SK-N-MC (cell line): ENCODE data around the gene ACSS3.

ENCODE experiments used
- EZH2 ChIP-seq: fragments of 200-600 bp; sonication (generic); IDR thresholded peaks from one replicate; pipeline ENCODE4 v1.6.1; 2017; ENCODE audit warnings: antibody characterized with exemption
- POLR2AphosphoS5 ChIP-seq: IDR thresholded peaks from 2 replicates; pipeline ENCODE4 v1.6.1; 2012; ENCODE audit warnings: mild to moderate bottlenecking, low read depth, low read length, borderline replicate concordance

GRCh38 chr12:81208187-81208911, 130.5 kb downstream of the ACSS3 start:
- no peak for TF ChIP-seq EZH2
- TF ChIP-seq POLR2AphosphoS5: no peak
